ENCODE measurements around the gene NRXN3.

- TF ChIP-seq, protein P1, sequence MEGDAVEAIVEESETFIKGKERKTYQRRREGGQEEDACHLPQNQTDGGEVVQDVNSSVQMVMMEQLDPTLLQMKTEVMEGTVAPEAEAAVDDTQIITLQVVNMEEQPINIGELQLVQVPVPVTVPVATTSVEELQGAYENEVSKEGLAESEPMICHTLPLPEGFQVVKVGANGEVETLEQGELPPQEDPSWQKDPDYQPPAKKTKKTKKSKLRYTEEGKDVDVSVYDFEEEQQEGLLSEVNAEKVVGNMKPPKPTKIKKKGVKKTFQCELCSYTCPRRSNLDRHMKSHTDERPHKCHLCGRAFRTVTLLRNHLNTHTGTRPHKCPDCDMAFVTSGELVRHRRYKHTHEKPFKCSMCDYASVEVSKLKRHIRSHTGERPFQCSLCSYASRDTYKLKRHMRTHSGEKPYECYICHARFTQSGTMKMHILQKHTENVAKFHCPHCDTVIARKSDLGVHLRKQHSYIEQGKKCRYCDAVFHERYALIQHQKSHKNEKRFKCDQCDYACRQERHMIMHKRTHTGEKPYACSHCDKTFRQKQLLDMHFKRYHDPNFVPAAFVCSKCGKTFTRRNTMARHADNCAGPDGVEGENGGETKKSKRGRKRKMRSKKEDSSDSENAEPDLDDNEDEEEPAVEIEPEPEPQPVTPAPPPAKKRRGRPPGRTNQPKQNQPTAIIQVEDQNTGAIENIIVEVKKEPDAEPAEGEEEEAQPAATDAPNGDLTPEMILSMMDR (IDR thresholded peaks at IDR 0.05): no peak
- no peak for TF ChIP-seq POLR2A (IDR thresholded peaks at IDR 0.05)
Measured at GRCh38 chr14:78790271-78790670, 620.1 kb downstream of the NRXN3 start.

All from body of pancreas (tissue), 4 donors.